Body of pancreas (tissue), 4 donors: ENCODE measurements around the gene C6orf163. TPM values are rescaled to one million over a fixed set of nuclear protein-coding genes. Genes with fewer than 3 reads are reported as not detected.

Experiments used
- ATAC-seq: fragments of 150-250 bp; one replicate; pipeline ENCODE4 v1.9.1; 2016
- DNase-seq, 4 donors: peaks; one replicate each; pipeline ENCODE4 v3.0.0-alpha.2; 2019
- H3K27ac ChIP-seq, 4 donors: fragments of 200-600 bp; sonication (generic); 1 replicate in 3 of 4; 2 replicates in 1 of 4; pipeline versions ENCODE4 v1.5.1 to v1.6.1; 2016 to 2019; ENCODE audit warnings: mild to moderate bottlenecking in 1 of 4, mixed read lengths in 1 of 4, moderate library complexity in 1 of 4
- H3K27me3 ChIP-seq, 2 donors: fragments of 200-600 bp; sonication (generic); one replicate each; pipeline ENCODE4 v1.6.0; 2016; ENCODE audit warnings: mild to moderate bottlenecking in 1 of 2
- H3K36me3 ChIP-seq, 2 donors: fragments of 200-600 bp; sonication (generic); replicated peaks in 1 of 2; 2 replicates each; pipeline ENCODE4 v1.5.1; 2016; ENCODE audit warnings: low read depth in 2 of 2; ENCODE audit not compliant: insufficient read depth in 1 of 2
- H3K4me1 ChIP-seq: fragments of 200-600 bp; sonication (generic); one replicate; pipeline ENCODE4 v1.6.0; 2016
- H3K4me3 ChIP-seq, 2 donors: fragments of 200-600 bp; sonication (generic); 1 replicate in 1 of 2; 2 replicates in 1 of 2; pipeline ENCODE4 v1.5.1; 2016 to 2019
- H3K9me3 ChIP-seq, 3 donors: fragments of 200-600 bp; sonication (generic); 1 replicate in 2 of 3; 2 replicates in 1 of 3; pipeline ENCODE4 v1.5.1; 2016
- CTCF ChIP-seq, 7 experiments: fragments of 450-650 bp in 4 of 7; fragments of 200-600 bp in 3 of 7; sonication (generic) in 3 of 7; IDR thresholded peaks; one replicate each; pipeline ENCODE4 v1.5.1; 2016 to 2019; ENCODE audit warnings: antibody characterized with exemption in 7 of 7
- POLR2A ChIP-seq, 3 donors: fragments of 450-650 bp; IDR thresholded peaks; one replicate each; pipeline ENCODE4 v1.6.1; 2016; ENCODE audit warnings: antibody characterized with exemption in 3 of 3, mild to moderate bottlenecking in 2 of 3
- WGBS, 2 donors: methylation state at CpG; one replicate each; pipeline ENCODE4 v1.1.5; 2017; 5-methylcytosine and 5-hydroxymethylcytosine counted together
- intact Hi-C: fragments of 100-400 bp; cut with DNase I; formaldehyde crosslinking; loops from one replicate; pipeline ENCODE4 v1.15.1; 2023
- total RNA-seq, 2 donors: library from RNA; depleted of rRNA; stranded (reverse); fragments of >200 nt; gene quantifications; one replicate each; pipeline ENCODE4 v1.1.0, GENCODE V29; 2016

C6orf163 gene
- total RNA-seq, 2 donors from 2014 or later: 2.6 to 4.9 TPM

- Histone ChIP-seq H3K27me3 (no peaks in the 10 kb centered on the region), H3K9me3 (no peaks in the 10 kb centered on the region), H3K4me3 (peak within 1 kb of the TSS; percentile 68 to 84), H3K27ac (peak within 1 kb of the TSS; percentile 51 to 89 (median 76)), H3K36me3 (no peaks in the 10 kb centered on the region), H3K4me1 (peaks cover 5% of the 10 kb centered on the region)
- intact Hi-C loops: no loop called here
- ATAC-seq: peak; percentile 92
- 0% methylated on average over 33 to 75 of the region's 82 CpGs for WGBS, 2 donors
- DNase-seq: peak; percentile 81 to 90 (median 88)
- TF ChIP-seq CTCF (IDR thresholded peaks at IDR 0.05): peak in 1 of 7 experiments; percentile 13
- TF ChIP-seq POLR2A (IDR thresholded peaks at IDR 0.05): peak in 2 of 3 donors; percentile 31 to 43
Observed at GRCh38 chr6:87407901-87408720, 63.5 kb downstream of the C6orf163 start, which contains the start of gene CFAP206. TSS of gene CFAP206 (plus strand) at chr6:87407972. CDS start at chr6:87409840, 1,868 bp downstream.

- Histone ChIP-seq H3K36me3 (no peaks in the 10 kb centered on the region), H3K27me3 (no peaks in the 10 kb centered on the region), H3K9me3 (no peaks in the 10 kb centered on the region), H3K4me1 (peaks cover 5% of the 10 kb centered on the region), H3K4me3 (peak overlapping the region in 1 of 2 donors; percentile 68), H3K27ac (peak overlapping the region in 3 of 4 donors; percentile 65 to 89 (median 79))
- intact Hi-C loops: no loop called here
- 24 to 30% methylated on average over 5 of the region's 5 CpGs for WGBS, 2 donors
- DNase-seq: no peak
- no peak for TF ChIP-seq POLR2A (IDR thresholded peaks at IDR 0.05)
- no peak for TF ChIP-seq CTCF (IDR thresholded peaks at IDR 0.05)
- no peak for ATAC-seq
Observed at GRCh38 chr6:87408721-87409155, 64.1 kb downstream of the C6orf163 start.

Other genes with a start within 250 kb of the C6orf163 start
- not detected for gene CGA, start 249.7 kb upstream of the C6orf163 start, total RNA-seq
- gene ZNF292, start 189.2 kb upstream of the C6orf163 start, total RNA-seq: 10 to 100 TPM; 28.0 to 30.3 TPM
- 10 to 100 TPM in 1 of 2 donors, 1 to 10 TPM in 1; 6.7 to 11.2 TPM for gene SMIM8, start 22.2 kb upstream of the C6orf163 start, total RNA-seq
- gene GJB7, start 15.5 kb upstream of the C6orf163 start, total RNA-seq: not detected
- not detected for gene CFAP206, start 63.2 kb downstream of the C6orf163 start, total RNA-seq
- 10 to 100 TPM in 1 of 2 donors, 1 to 10 TPM in 1; 6.9 to 16.1 TPM for gene SLC35A1, start 128.2 kb downstream of the C6orf163 start, total RNA-seq
- 10 to 100 TPM in 1 of 2 donors, 1 to 10 TPM in 1; 7.3 to 15.8 TPM for gene RARS2, start 245.2 kb downstream of the C6orf163 start, total RNA-seq
- gene ORC3, start 245.3 kb downstream of the C6orf163 start, total RNA-seq: 10 to 100 TPM in 1 of 2 donors, 1 to 10 TPM in 1; 8.2 to 14.8 TPM